Measurements from ENCODE around the gene PKD2L2. TPM values are rescaled to one million over a fixed set of nuclear protein-coding genes. Genes with fewer than 3 reads are reported as not detected.
A peak's percentile ranks its signal among the peaks of the same experiment; 100 is the strongest.

The PKD2L2 gene
- total RNA-seq, 1 donor, result not detected

DNA sequence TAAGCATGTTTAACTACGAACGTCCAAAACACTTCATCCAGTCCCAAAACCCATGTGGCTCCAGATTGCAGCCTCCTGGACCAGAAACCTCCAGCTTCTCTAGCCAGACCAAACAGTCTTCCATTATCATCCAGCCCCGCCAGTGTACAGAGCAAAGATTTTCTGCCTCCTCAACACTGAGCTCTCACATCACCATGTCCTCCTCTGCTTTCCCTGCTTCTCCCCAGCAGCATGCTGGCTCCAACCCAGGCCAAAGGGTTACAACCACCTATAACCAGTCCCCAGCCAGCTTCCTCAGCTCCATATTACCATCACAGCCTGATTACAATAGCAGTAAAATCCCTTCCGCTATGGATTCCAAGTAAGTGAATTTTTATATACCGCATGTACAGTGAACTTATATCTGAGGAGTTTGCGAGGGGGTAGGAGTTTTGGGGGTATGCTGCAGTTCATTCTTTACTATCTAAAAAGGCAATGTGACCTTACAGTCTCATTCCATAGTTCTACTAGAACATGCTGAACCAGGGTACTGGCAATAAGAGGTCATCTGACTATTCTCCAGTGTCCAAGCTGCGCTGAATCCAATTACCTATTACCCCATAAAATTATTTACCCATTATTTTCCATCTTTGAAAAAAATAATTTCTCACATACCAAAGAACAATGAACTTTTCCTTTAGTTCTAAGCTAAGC, 18.5 kb upstream of the PKD2L2 start:
- no peaks in the 10 kb centered on the region for H3K9me3 ChIP-seq (ENCODE audit: low read depth, low read length)
- H3K4me3 ChIP-seq (ENCODE audit: low read length), result no peak overlapping the region
- no peaks in the 10 kb centered on the region for H3K4me1 ChIP-seq (ENCODE audit: insufficient read depth, low read length)
- no peaks in the 10 kb centered on the region for H3K27me3 ChIP-seq (ENCODE audit: insufficient read depth, low read length)

DNA sequence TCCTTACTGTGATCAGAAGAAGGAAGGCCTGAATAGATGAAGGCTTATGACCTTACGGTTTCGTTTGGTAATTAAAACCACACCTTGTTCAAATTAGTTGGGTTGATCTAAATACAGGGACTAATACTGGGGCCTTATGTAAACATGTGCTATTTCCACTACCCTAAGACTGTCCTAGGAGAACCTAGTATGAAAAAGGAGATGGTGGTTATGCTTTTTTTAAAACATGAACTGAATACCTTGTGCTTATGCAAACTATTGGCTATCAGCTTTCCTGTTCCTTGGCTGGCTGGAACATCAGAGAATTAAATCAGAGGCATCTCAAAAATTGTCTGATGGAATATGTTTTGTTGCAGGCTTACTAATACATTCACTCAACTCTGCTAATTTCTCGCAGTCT, 17.7 kb upstream of the PKD2L2 start:
- H3K4me1 ChIP-seq (ENCODE audit: insufficient read depth, low read length), result no peaks in the 10 kb centered on the region
- no peaks in the 10 kb centered on the region for H3K27me3 ChIP-seq (ENCODE audit: insufficient read depth, low read length)
- H3K4me3 ChIP-seq (ENCODE audit: low read length), result no peak overlapping the region
- H3K9me3 ChIP-seq (ENCODE audit: low read depth, low read length), result no peaks in the 10 kb centered on the region

DNA sequence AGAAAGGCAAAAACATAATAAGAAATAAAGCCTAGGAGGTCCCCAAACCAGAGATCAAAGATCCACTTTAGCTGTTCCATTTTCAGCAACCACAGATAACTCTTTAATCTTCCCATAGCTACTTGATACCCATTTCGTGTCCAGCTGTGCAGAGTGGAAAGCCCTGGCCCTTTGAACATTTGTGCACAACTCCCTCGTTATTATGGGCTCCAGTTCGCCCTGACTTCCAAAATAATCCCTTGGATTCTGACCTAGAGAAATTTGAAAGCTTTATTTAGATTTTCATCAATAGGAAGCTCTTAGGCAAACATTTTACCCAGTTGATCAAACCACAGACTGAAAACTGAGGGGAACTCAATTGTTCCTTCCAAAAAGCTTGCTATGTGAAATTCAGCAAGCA, 16.8 kb upstream of the PKD2L2 start:
- H3K4me3 ChIP-seq (ENCODE audit: low read length), result no peak overlapping the region
- no peaks in the 10 kb centered on the region for H3K4me1 ChIP-seq (ENCODE audit: insufficient read depth, low read length)
- H3K27me3 ChIP-seq (ENCODE audit: insufficient read depth, low read length), result no peaks in the 10 kb centered on the region
- H3K9me3 ChIP-seq (ENCODE audit: low read depth, low read length), result no peaks in the 10 kb centered on the region

DNA sequence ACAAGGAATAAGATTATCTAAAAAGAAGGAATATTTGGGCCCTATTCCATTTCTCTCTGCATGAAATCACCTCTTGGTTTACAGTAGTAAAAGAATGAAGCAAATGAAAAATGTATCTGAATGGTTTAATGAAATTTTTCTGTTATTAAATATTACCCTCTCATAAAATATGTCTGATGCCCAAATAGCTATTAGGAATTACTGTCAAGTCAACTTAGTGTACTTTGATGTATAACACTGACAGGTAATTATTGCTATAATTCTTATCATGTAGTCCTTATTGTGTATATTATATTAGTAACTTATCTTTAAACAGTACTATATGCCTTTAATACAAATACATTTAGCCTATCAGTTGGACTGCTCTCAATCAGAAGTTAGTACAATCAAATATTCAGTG, 13.2 kb upstream of the PKD2L2 start:
- H3K27me3 ChIP-seq (ENCODE audit: insufficient read depth, low read length), result no peaks in the 10 kb centered on the region
- no peaks in the 10 kb centered on the region for H3K4me1 ChIP-seq (ENCODE audit: insufficient read depth, low read length)
- no peaks in the 10 kb centered on the region for H3K9me3 ChIP-seq (ENCODE audit: low read depth, low read length)
- no peak overlapping the region for H3K4me3 ChIP-seq (ENCODE audit: low read length)

DNA sequence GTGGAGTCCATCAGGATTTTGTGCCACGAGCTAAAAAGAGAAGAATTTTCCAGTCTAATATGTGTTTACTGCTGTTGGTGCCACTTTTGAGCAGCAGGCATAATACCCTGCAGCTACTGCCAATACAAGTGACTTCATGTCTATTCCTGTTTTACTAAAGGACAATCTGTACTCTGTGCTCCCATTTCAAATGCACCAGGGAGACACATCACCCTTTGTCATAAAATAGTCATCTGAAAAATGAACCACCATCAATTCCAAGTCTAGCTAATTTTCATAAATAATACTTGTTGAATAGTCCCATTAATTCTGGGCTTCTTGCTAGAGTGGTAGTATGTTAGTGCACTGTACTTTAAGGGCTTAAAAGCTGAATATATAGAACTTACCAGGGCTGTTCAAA, 8.9 kb upstream of the PKD2L2 start:
- no peak overlapping the region for H3K4me3 ChIP-seq (ENCODE audit: low read length)
- H3K4me1 ChIP-seq (ENCODE audit: insufficient read depth, low read length), result no peaks in the 10 kb centered on the region
- H3K9me3 ChIP-seq (ENCODE audit: low read depth, low read length), result no peaks in the 10 kb centered on the region
- H3K27me3 ChIP-seq (ENCODE audit: insufficient read depth, low read length), result no peaks in the 10 kb centered on the region

DNA sequence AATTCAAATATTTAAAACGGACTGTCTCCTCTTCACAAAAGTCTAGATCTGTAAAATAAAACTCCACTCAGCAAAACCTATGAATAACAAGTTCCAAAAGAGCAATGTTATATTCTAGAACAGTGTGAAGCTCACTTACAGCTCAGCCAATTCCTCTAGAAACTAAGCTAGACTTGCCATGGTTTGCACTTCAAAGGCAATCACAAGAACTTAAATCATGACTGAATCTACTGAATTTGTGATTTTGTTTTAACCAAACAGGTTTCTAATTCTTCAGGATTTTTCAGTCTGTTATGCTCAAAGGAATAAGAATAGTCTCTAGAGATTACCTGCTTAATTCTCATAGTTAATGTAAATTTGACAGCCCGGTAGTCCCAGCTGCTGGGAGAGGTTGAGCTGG, 1.4 kb upstream of the PKD2L2 start:
- Histone ChIP-seq H3K4me3 (ENCODE audit: low read length) (no peak overlapping the region), H3K4me1 (ENCODE audit: insufficient read depth, low read length) (peaks cover 14% of the 10 kb centered on the region), H3K9me3 (ENCODE audit: low read depth, low read length) (no peaks in the 10 kb centered on the region), H3K27me3 (ENCODE audit: insufficient read depth, low read length) (no peaks in the 10 kb centered on the region)

DNA sequence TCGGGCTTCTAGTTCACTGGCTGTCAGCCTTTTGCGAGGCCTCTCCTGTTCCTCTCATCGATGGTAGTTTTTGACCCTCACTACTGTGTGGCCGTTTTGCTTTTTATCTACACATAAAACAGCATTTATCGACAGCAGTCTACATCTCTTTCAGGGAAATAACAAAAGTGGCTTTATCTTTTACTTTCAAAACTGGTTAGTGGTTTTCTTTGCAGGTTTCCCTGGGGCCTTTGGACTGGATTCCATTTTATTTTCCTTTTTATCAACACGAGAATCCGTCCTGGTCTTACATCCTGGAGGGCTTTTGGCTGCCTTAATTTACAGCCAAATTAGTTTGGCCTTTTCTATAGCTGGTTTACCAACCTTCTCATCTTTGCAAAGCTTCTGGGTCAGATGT, 793 bp upstream of the PKD2L2 start:
- Histone ChIP-seq H3K4me1 (ENCODE audit: insufficient read depth, low read length) (peaks cover 14% of the 10 kb centered on the region), H3K27me3 (ENCODE audit: insufficient read depth, low read length) (no peaks in the 10 kb centered on the region), H3K9me3 (ENCODE audit: low read depth, low read length) (no peaks in the 10 kb centered on the region), H3K4me3 (ENCODE audit: low read length) (peak overlapping the region; percentile 49)

DNA sequence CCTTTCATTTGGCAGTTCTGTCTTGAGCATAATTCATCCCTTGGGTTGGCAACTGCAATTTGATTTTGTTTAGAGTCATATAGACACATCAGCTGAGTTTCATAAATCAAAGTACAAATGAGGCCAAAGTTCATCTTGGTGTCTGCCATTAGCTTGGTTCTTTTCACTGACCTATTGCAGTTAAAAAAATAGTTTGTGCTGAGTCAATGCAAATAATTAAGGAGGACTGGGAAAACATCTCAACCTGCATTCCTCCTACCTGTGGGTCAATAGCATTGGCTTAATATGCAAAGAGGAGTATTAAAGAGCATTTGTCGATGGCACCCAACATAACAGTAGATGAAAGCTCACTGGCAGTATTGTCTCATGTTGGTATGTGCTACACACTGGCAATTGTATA, 1.6 kb downstream of the PKD2L2 start:
- H3K27me3 ChIP-seq (ENCODE audit: insufficient read depth, low read length), result no peaks in the 10 kb centered on the region
- H3K9me3 ChIP-seq (ENCODE audit: low read depth, low read length), result no peaks in the 10 kb centered on the region
- peaks cover 14% of the 10 kb centered on the region for H3K4me1 ChIP-seq (ENCODE audit: insufficient read depth, low read length)
- H3K4me3 ChIP-seq (ENCODE audit: low read length), result no peak overlapping the region

DNA sequence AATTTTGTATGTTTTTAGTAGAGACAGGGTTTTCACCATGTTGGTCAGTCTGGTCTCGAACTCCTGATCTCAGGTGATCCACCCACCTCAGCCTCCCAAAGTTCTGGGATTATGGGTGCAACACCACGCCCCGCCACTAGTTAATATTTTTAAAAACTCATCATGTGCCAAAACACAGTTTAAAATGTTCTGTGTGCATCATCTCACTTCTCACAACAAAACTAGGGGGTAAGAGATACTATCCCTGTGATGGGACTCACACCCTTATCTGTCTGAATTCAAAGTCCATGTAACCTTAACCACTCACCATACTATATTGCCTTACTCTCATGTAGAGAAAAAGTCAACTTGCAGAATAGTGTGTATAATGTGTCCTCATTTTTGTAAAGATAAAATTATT, 2.6 kb downstream of the PKD2L2 start:
- H3K27me3 ChIP-seq (ENCODE audit: insufficient read depth, low read length), result no peaks in the 10 kb centered on the region
- no peak overlapping the region for H3K4me3 ChIP-seq (ENCODE audit: low read length)
- H3K9me3 ChIP-seq (ENCODE audit: low read depth, low read length), result no peaks in the 10 kb centered on the region
- peaks cover 14% of the 10 kb centered on the region for H3K4me1 ChIP-seq (ENCODE audit: insufficient read depth, low read length)

DNA sequence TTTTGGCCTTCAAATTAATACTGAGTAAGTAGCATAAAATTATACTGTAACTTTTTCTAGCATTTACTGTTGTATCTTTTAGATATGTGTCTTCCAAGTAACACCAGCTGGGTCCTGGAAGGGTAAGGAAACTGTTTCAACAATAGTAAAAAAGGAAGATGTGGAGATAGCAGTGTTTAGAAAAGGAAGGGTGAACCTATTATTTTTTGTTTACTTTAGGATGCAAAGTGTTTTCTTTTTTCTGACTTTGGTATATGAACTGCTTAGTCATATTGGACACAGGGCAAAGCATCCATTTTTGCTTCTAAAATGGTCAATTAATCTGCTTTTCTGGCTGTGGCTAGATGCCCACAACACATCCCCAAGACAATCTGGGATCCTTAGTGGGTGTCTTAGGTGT, 5.3 kb downstream of the PKD2L2 start:
- Histone ChIP-seq H3K4me1 (ENCODE audit: insufficient read depth, low read length) (peaks cover 5% of the 10 kb centered on the region), H3K9me3 (ENCODE audit: low read depth, low read length) (no peaks in the 10 kb centered on the region)

DNA sequence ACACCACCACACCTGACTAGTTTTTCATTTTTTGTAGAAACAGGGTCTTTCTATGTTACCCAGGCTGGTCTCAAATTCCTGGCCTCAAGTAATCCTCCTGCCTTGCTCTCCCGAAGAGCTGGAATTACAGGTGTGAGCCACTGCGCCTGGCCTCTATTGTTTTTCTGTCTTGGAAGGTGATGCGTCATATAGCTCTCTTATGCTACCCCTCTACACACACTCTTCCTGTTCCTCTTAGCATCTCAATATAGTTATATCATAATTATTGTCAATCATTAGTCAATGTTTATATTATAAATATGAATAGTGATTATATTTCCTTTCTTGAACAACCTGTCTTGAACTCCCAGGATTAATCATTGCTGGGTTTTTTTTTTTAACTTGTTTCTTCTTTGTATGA, 7.3 kb downstream of the PKD2L2 start:
- Histone ChIP-seq H3K4me1 (ENCODE audit: insufficient read depth, low read length) (peaks cover 14% of the 10 kb centered on the region), H3K9me3 (ENCODE audit: low read depth, low read length) (no peaks in the 10 kb centered on the region), H3K27me3 (ENCODE audit: insufficient read depth, low read length) (no peaks in the 10 kb centered on the region), H3K4me3 (ENCODE audit: low read length) (no peak overlapping the region)

More for the DNA sequence above, 5.3 kb downstream of the PKD2L2 start:
- Histone ChIP-seq H3K27me3 (ENCODE audit: insufficient read depth, low read length) (no peaks in the 10 kb centered on the region), H3K4me3 (ENCODE audit: low read length) (no peak overlapping the region)

DNA sequence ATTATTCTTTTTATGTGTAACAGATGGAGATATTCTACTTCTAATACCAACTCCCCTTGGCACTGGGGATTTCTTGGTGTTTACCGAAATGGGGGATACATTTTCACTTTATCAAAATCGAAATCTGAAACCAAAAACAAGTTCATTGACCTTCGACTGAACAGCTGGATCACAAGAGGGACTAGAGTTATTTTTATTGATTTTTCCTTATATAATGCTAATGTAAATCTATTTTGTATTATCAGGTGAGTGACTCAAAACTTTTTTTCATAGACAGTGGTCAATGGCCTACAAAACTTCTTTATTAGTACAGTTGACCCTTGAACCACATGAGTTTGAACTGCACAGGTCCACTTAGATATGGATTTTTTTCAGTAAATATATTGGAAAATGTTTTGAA, 10.2 kb downstream of the PKD2L2 start:
- peaks cover 14% of the 10 kb centered on the region for H3K4me1 ChIP-seq (ENCODE audit: insufficient read depth, low read length)
- H3K27me3 ChIP-seq (ENCODE audit: insufficient read depth, low read length), result no peaks in the 10 kb centered on the region
- no peak overlapping the region for H3K4me3 ChIP-seq (ENCODE audit: low read length)
- no peaks in the 10 kb centered on the region for H3K9me3 ChIP-seq (ENCODE audit: low read depth, low read length)

DNA sequence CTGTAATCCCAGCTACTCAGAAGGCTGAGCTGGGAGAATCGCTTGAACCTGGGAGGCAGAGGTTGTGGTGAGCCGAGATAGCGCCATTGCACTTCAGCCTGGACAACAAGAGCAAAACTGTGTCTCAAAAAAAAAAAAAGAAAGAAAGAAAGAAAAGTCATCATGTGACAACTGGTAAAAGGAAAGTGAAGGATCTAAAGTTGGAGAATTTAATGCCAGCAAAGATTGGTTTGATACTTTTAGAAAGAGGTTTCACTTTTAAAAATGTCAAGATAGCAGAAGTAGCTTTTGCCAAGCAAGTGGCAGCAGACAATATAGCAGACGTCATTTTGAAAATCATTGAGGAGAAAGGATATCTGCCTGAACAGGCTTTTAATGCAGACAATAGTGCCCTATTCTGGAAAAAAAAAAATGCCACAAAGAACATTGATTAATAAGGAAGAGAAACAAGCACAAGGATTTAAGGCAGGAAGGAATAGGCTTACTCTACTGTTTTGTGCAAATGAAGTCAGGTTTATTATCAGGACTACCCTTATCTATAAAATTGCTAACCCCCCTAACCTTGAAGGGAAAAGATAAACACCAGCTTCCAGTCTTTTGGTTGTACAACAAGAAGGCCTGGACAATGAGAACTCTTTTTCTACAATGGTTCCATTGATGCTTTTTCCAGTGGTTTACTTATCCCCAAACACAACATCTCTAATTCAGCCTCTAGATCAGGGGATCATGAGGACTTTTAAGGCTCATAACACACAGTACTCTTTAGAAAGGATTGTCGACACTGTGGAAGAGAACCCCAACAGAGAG, 12.0 kb downstream of the PKD2L2 start:
- Histone ChIP-seq H3K4me3 (ENCODE audit: low read length) (no peak overlapping the region), H3K9me3 (ENCODE audit: low read depth, low read length) (no peaks in the 10 kb centered on the region), H3K4me1 (ENCODE audit: insufficient read depth, low read length) (peaks cover 14% of the 10 kb centered on the region), H3K27me3 (ENCODE audit: insufficient read depth, low read length) (no peaks in the 10 kb centered on the region)

DNA sequence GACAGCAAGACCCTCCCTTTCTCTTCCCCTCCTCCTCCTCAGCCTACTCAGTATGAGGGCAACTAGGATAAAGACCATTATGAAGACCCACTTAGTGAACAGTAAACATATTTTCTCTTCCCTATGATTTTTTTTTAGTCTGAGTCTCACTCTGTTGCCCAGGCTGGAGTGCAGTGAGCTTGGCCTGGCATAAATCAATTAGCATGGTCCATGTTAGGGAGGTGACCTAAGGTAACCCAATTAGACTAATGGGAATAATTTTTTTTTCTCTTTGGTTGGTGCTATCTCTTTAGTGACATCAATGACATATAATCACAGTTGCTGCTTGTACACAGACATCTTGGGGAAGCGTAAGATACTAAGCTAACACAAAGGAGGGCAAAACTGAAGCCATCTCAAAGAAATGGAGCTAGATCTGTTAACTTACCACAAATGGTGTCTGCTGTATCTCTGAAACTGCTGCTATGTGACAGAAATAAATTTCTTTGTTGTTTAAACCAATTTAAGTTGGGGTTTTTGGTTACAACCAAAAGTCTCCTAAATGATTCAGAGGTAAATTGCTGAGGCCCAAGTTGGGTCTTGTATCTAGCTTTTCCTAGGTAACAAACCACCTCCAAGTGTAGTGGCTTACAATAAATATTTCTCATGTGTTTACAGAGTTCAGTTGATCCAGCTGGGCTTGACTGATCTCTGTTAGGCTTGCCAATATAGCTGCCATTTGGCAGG, 13.3 kb downstream of the PKD2L2 start:
- Histone ChIP-seq H3K9me3 (ENCODE audit: low read depth, low read length) (no peaks in the 10 kb centered on the region), H3K4me3 (ENCODE audit: low read length) (no peak overlapping the region), H3K27me3 (ENCODE audit: insufficient read depth, low read length) (no peaks in the 10 kb centered on the region), H3K4me1 (ENCODE audit: insufficient read depth, low read length) (peaks cover 14% of the 10 kb centered on the region)

DNA sequence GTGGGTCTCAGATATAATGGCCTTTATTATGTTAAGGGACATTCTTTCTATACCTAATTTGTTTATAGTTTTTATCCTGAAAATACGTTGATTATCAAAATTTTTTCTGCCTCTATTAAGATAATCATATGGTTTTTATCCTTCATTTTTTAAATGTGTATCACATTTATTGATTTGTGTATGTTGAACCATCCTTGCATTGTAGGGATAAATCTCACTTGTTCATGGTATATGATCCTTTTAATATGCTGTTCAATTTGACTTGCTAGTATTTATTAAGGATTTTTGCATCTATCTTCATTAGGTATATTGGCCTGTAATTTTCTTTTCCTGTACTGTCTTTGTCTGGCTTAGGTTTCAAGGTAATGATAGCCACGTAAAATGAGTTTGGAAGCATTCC, 25.5 kb downstream of the PKD2L2 start:
- Histone ChIP-seq H3K27me3 (ENCODE audit: insufficient read depth, low read length) (no peaks in the 10 kb centered on the region), H3K9me3 (ENCODE audit: low read depth, low read length) (peaks cover 10% of the 10 kb centered on the region), H3K4me1 (ENCODE audit: insufficient read depth, low read length) (no peaks in the 10 kb centered on the region), H3K4me3 (ENCODE audit: low read length) (no peak overlapping the region)
